ENCODE measurements around the gene RAB15.

GRCh38 chr14:64958201-64958600 is 13.9 kb downstream of the RAB15 start:
- no peak for TF ChIP-seq POLR2A (IDR thresholded peaks at IDR 0.05)
- TF ChIP-seq, protein P1, sequence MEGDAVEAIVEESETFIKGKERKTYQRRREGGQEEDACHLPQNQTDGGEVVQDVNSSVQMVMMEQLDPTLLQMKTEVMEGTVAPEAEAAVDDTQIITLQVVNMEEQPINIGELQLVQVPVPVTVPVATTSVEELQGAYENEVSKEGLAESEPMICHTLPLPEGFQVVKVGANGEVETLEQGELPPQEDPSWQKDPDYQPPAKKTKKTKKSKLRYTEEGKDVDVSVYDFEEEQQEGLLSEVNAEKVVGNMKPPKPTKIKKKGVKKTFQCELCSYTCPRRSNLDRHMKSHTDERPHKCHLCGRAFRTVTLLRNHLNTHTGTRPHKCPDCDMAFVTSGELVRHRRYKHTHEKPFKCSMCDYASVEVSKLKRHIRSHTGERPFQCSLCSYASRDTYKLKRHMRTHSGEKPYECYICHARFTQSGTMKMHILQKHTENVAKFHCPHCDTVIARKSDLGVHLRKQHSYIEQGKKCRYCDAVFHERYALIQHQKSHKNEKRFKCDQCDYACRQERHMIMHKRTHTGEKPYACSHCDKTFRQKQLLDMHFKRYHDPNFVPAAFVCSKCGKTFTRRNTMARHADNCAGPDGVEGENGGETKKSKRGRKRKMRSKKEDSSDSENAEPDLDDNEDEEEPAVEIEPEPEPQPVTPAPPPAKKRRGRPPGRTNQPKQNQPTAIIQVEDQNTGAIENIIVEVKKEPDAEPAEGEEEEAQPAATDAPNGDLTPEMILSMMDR (IDR thresholded peaks at IDR 0.05), result no peak
